Memory B cell (primary cell): ENCODE results near the gene MYL5.
A peak's percentile ranks its signal among the peaks of the same experiment; 100 is the strongest.
"Not testable (repeated sequence)": the region's sequence is repeated elsewhere in the genome, so short reads cannot be mapped to it uniquely, and the experiment has no call there.

Source experiments
- ATAC-seq: fragments of 150-1000 bp; cut with Tn5 transposase; 2 replicates; pipeline ENCODE4 v1.10.0; 2021; ENCODE audit warnings: low read depth, mild to moderate bottlenecking, moderate library complexity
- DNase-seq, 2 donors: peaks; one replicate each; pipeline ENCODE4 v3.0.0; 2022; ENCODE audit warnings: low spot score in 2 of 2
- H3K27ac Mint-ChIP-seq: one replicate; pipeline ENCODE4 v1.8.0; 2022; ENCODE audit warnings: mild to moderate bottlenecking, moderate library complexity, mixed read lengths
- H3K27me3 Mint-ChIP-seq: one replicate; pipeline ENCODE4 v1.8.0; 2022; ENCODE audit warnings: mixed read lengths
- H3K36me3 Mint-ChIP-seq: one replicate; pipeline ENCODE4 v1.8.0; 2022; ENCODE audit warnings: mild to moderate bottlenecking, mixed read lengths
- H3K4me1 Mint-ChIP-seq: one replicate; pipeline ENCODE4 v1.8.0; 2022; ENCODE audit warnings: mixed read lengths
- H3K4me3 Mint-ChIP-seq: one replicate; pipeline ENCODE4 v1.8.0; 2022; ENCODE audit warnings: mild to moderate bottlenecking, moderate library complexity, mixed read lengths
- H3K9me3 Mint-ChIP-seq: one replicate; pipeline ENCODE4 v1.8.0; 2022; ENCODE audit warnings: mixed read lengths

Gene MYL5

DNA sequence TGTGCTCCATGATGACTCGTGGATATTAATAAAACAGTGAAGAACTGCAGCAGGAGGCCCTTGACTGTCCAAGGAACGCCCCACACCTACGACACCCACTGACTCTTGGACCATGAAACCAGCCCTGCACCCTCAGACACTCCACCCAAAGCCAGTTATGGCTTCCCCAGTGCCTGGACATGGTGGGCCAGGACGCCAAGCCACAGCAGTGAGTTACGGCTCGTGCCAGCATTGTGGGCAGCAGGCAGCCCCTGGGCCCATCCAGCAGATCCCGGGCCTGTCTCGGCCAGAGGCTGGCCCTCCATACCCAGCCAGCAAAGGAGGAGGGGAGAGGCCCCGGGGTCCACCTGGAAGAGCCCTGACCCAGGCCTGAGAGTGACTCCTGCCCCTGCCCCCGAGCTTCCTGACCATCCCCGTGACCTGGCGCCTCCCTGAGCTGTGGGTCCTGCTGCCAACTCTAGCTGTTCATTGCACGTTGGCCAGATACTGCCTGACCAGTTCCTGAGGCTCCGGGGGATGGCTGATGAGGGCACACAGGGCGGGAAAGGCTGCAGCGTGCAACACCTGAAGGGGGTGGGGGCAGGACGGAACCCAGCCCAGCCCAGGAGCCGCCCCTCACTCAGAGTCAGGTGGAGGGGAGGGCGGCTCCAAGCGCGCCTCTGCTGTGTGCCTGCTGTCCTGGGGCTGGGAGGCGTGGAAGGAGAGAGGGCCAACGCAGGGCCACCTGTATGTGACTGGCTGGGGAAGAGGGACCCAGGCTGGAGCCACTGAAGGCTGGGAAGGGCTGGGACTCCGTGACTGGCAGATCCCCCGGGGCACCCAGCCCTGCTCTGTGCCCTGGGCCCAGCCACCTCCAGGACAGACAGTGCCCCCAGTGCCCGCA is 13.9 kb downstream of the MYL5 start:
- peak overlapping the region; percentile 29 for H3K4me3 Mint-ChIP-seq
- ATAC-seq (peak; percentile 6), DNase-seq (no peak)
- H3K27me3 Mint-ChIP-seq: peaks cover 9% of the 10 kb centered on the region
- H3K9me3 Mint-ChIP-seq: no peaks in the 10 kb centered on the region
- H3K36me3 Mint-ChIP-seq: no peaks in the 10 kb centered on the region
- peaks cover 5% of the 10 kb centered on the region for H3K4me1 Mint-ChIP-seq
- no peak overlapping the region for H3K27ac Mint-ChIP-seq

DNA sequence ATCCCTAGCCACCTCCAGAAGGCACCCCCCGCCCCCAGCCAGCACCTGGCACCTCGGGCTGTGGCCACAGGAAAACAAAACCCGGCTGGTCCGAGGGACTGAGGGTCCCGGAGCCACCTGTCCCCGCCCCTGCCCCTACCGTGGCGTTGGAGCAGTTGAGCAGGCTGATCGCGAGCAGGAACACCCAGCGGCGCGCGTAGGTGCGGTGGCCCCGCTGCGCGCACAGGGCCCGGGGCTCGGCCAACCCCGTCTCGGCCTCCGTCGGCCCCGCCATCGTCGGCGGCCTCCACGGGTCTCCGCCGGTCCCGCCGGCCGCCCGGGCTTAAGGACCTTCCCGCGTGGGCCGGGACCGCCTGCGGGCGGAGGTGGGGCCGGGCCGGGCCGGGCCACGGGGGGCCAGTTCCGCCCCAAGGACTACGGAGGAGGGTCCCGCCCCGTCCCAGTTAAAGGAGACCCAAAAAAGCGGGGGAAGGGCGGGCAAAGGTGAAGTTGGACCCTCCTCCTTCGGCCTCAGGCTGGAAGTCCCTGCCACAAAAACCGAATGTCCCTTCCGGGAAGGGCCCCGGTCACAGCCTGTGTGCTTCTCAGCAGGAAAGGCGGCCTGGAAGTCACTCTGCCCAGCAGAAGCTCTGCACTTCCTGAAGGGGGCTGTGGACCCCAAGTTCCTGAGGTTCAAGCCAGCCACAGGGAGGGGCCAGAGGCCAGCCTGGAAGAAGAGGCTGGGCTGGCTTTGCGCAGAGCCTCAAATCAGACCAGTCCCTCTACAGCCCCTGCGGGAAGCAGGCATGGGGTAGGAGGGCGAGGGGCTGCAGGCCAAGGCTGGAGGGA is 14.7 kb downstream of the MYL5 start, which contains the start of gene SLC49A3:
TSS of gene SLC49A3 (minus strand) at position 298 of the 828 bp plus-strand sequence. CDS start at position 274, 24 bp downstream.
- Mint-ChIP-seq H3K4me1 (peaks cover 2% of the 10 kb centered on the region), H3K4me3 (peak within 1 kb of the TSS; percentile 29), H3K27me3 (peaks cover 9% of the 10 kb centered on the region), H3K9me3 (no peaks in the 10 kb centered on the region), H3K36me3 (no peaks in the 10 kb centered on the region), H3K27ac (no peak within 1 kb of the TSS)
- DNase-seq (no peak), ATAC-seq (peak; percentile 47)

DNA sequence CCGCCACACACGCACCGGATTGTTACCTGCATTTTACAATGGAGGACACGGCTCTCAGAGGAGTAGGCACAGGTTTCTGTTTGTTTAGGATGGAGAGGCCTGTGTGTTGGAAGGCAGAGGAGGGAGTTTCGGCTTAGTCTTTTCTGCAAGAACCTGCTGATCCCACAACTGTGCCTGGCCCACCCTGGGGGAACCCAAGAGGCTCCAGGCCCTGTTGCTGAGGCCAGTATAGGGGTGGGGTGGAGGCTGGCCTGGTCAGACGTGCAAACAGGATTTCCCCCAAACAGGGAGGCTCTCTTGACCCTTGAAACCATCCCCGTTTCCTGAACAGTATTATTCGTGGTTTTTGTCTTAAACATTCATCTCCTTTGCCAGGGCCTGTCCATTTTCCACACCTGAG is 15.4 kb downstream of the MYL5 start:
- Mint-ChIP-seq H3K4me1 (peaks cover 2% of the 10 kb centered on the region), H3K36me3 (no peaks in the 10 kb centered on the region), H3K27ac (no peak overlapping the region), H3K9me3 (no peaks in the 10 kb centered on the region), H3K27me3 (peaks cover 9% of the 10 kb centered on the region), H3K4me3 (no peak overlapping the region)
- ATAC-seq (no peak), DNase-seq (no peak)

DNA sequence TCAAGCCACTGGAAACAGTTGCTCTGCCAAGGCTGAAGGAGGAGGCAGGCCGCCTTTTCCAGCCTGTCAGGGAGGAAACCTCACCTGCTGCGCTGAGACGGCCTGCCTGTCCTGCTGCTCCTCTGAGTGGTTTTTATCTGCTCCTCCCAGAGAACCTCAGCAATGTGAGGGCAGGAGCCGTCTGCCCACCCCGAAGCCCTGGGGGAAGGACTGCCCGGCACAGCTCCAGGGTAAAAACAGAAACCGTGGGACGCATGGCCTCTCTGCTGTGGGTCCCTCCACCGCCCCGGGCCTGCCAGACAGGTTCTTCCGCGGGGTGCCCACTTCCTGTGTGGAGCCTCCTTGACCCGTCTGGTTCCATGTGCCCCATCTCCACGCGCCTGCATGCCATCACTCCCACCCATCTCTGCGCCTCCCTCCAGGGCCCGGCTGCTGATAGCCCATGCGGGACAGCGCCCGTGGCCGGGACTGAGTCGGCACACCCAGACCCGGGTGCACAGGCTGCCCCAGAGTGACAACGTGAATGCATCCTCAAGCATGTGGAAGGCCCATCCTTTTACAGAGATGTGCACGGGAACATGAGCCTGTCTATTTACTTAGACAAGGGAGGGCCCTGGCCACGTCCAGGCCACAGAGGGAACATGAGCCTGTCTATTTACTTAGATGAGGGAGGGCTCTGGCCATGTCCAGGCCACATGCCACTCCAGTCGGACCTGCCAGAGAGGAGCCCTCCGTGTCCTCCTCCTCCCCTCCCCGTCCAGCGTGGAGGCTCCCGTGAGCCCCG is 18.6 kb downstream of the MYL5 start:
- H3K27ac Mint-ChIP-seq: no peak overlapping the region
- peaks cover 1% of the 10 kb centered on the region for H3K9me3 Mint-ChIP-seq
- DNase-seq: no peak

DNA sequence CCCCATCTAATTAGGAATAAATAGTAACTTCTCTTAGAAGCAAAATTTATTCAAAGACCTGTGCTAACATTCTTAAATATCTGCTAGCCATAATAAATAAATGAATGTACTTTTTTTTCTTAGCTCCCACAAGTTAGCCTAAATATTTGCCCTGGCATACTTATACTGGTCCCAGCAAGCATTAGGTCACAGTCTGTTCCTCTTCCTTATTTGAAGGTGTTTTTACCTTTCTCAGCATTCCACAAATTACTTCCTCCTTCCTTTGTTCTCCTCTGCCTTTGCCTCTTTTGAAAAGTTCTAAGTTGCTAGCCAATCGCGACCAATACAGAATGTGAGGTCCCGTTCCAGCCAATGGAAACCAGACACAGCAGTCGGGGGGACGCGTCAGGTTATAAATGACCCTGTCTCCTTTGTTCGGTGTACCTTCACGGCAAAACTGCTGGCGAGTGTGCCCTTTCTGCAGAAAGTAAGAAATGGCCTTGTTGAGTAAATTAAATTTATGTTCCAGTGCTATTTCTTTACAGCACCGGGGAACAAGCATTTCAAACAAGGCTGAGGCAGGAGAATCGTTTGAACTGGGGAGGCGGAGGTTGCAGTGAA is 20.1 kb downstream of the MYL5 start:
- H3K36me3 Mint-ChIP-seq, H3K9me3 Mint-ChIP-seq, H3K4me3 Mint-ChIP-seq, H3K27me3 Mint-ChIP-seq, DNase-seq, H3K27ac Mint-ChIP-seq, H3K4me1 Mint-ChIP-seq, ATAC-seq: not testable (repeated sequence)

More for the DNA sequence above, 18.6 kb downstream of the MYL5 start:
- Mint-ChIP-seq H3K27me3 (peaks cover 3% of the 10 kb centered on the region), H3K36me3 (peaks cover 1% of the 10 kb centered on the region), H3K4me1 (no peaks in the 10 kb centered on the region), H3K4me3 (no peak overlapping the region)
- no peak for ATAC-seq

DNA sequence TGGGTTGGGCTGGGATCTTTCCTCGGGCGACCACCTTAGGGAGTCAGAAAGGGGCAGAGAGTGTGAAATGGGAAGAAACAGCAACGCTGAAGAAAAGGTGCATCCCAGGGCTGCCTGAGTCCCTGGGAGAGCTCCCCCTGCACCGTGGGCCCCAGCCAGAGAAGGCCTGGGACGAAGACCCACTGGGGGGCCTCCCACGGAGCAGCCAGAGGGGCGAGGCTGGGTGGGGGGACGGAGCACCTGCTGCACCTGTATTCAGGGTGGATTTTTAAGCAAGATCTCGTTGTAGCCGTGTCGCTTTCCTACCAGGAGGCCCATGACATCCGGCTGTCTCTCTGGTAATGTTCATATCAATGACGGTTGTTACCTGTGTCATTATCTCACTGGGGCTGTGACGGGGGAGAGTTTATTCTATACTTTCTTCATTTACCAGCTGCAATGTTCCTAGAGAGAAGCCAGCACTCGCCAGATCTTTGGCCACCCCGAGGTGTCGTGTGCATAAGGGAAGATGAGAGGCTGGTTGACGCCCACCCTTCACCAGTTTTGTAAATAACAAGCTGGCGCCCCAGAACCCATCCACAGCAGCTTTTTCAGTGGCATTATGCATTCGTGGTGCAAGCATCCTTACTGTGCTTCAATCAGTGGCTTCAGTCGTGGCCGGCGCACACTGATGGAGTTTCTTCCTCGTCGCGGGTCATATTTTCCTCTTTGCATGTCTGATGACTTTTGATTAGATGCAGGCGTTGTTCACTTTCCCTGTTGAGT is 25.7 kb downstream of the MYL5 start:
- Mint-ChIP-seq H3K36me3 (peaks cover 4% of the 10 kb centered on the region), H3K4me1 (peaks cover 15% of the 10 kb centered on the region), H3K9me3 (peaks cover 1% of the 10 kb centered on the region), H3K27me3 (no peaks in the 10 kb centered on the region), H3K27ac (peak overlapping the region; percentile 89), H3K4me3 (no peak overlapping the region)
- no peak for DNase-seq
- ATAC-seq: no peak

DNA sequence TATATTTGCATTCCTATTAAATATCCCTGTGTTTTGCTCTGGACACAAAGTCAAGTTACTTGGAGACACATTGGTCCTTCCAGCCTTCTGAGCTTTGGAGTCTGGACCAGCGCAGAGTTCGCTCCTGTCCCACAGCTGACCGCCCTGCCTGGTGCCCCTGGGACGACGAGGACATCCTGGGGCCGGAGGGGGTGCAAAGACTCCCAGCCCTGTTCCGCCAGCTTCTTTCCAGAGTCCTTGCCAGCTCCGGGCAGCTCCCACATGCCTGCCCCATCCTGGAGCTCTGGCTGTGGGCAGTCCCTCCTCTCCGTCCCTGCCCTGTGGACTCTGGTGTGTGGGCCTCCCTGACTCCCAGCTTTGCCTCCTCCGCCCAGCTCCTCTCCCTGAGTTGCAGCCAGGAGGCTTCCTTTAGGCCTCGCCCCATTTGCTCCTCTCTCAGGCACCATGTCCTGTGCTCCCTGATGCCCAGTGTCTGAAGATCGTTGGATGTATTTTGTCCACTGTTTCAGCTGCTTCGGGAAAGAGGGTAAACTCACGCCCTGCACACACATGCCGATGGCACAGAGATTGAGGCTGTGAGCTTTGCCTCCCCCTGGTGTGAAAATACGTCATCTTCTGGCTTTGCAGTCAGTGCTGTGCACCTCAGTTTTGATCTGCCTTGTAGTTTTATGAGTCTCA is 26.4 kb downstream of the MYL5 start:
- Mint-ChIP-seq H3K4me3 (peak overlapping the region; percentile 24), H3K9me3 (peaks cover 1% of the 10 kb centered on the region)

DNA sequence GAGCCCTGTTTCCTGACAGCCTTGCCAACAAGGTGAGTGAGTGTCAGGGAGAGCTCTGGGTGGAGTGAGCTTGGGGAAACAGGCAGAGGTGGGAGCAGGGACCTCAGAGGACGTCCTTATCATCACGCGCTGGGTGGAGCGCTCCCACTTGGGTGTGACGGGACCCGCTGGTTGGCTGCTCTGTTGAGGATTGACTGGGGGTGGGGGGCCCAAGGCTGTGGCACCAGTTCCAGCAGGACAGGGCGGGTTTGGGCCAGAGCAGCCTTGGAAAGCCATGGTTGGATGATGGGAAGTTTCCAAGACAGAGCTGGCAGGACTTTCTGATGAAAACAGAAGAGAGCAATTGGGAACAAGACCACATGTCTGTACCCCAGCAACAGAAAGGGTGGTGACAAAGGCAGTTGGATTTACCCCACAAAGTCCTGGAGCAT is 28.3 kb downstream of the MYL5 start:
- Mint-ChIP-seq H3K9me3 (no peaks in the 10 kb centered on the region), H3K27me3 (no peaks in the 10 kb centered on the region), H3K36me3 (peaks cover 2% of the 10 kb centered on the region), H3K4me3 (no peak overlapping the region), H3K27ac (no peak overlapping the region), H3K4me1 (peaks cover 23% of the 10 kb centered on the region)
- no peak for DNase-seq
- no peak for ATAC-seq

More for the DNA sequence above, 26.4 kb downstream of the MYL5 start:
- Mint-ChIP-seq H3K27me3 (no peaks in the 10 kb centered on the region), H3K27ac (peak overlapping the region; percentile 68), H3K36me3 (peaks cover 4% of the 10 kb centered on the region), H3K4me1 (peaks cover 21% of the 10 kb centered on the region)
- ATAC-seq: no peak
- no peak for DNase-seq

DNA sequence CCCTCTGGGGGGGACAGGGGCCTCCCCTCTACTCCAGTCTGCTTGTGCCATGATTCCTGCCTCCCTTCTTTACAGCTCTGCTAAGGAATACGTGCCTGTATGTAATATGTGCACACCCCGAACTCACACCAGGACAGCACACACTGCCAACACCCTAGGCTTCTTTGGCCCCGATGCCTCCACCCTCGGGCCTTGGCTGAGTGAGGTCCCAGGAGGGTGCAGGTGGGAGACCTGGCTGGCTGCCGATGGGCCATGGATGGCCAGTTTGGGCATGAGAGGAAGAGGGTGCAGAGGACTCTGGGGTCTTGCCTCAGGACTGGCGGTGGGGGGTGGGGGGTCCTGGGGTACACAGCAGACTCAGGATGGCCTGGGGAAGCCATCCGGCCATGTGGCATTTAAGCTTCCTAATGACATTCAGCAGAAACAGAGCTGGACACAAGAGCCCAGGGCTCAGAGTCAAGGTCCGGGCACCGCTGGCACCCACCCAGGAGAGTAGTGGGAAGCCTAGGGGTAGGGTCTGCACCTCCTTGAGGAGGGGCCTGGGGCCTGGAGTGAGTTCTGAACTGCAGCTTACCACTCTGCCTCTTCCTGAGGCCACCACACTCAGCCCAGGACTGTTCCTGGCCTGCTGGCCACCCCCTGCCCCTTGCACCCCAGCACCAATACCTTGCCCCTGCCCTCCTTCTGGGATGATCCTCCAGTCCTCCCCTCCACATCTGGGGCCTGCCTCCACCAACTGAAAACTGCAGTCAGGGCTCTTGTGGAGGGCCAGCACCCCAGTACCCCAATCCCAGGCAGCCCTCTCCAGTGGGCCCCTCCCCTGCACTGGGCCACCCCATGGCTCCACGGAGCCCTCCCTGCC is 29.2 kb downstream of the MYL5 start:
- DNase-seq (no peak), ATAC-seq (no peak)
- no peaks in the 10 kb centered on the region for H3K27me3 Mint-ChIP-seq
- H3K27ac Mint-ChIP-seq: no peak overlapping the region
- H3K36me3 Mint-ChIP-seq: peaks cover 2% of the 10 kb centered on the region
- peaks cover 23% of the 10 kb centered on the region for H3K4me1 Mint-ChIP-seq
- no peaks in the 10 kb centered on the region for H3K9me3 Mint-ChIP-seq
- H3K4me3 Mint-ChIP-seq: no peak overlapping the region

DNA sequence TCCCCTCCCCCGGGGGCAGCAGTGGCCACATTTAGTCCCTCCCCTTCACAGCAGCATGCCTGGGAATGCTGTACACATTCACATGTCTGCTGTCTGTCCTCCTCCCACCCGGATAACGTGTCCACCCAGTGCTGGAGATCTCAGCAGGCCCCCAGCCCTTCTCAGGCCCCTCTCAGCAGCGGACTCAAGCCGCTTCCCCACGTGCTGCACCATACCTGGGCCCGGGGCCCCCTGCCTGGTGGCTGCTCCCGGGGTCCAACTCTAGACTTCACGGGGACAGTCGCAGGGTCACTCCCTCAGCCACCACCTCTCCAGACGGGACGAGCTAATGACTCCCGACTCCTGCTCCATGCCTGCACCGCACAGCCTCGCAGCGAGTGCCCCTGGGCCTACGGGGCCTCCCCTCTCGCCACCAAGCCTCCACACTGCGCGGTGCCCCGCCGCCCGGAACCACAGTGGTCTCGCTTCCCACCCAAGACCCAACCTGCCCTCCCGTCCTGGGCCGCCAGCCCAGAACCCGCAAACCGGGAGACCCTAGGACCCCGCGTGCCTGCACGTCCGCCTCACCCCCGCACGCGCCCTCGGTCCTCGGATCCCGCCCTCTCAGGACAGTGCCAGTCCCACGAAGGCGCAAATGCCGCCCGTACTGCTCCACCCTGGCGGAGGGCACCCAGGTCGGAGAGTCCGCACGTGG is 30.0 kb downstream of the MYL5 start:
- H3K4me1 Mint-ChIP-seq: peaks cover 25% of the 10 kb centered on the region
- no peaks in the 10 kb centered on the region for H3K27me3 Mint-ChIP-seq
- H3K36me3 Mint-ChIP-seq: no peaks in the 10 kb centered on the region
- DNase-seq: no peak
- H3K27ac Mint-ChIP-seq: no peak overlapping the region
- no peaks in the 10 kb centered on the region for H3K9me3 Mint-ChIP-seq
- H3K4me3 Mint-ChIP-seq: peak overlapping the region; percentile 90
- ATAC-seq: no peak

DNA sequence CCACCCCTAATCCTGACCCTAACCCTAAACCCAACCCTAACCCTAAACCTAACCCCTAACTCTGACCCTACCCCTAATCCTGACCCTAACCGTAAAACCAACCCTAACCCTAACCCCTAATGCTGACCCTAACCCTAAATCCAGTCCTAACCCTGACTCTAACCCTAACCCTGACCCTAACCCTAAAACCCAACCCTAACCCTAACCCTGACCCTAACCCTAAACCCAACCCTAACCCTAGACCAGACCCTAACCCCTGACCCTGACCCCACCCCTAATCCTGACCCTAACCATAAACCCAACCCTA is 30.6 kb downstream of the MYL5 start:
- Mint-ChIP-seq H3K27me3 (no peaks in the 10 kb centered on the region), H3K4me3 (peak overlapping the region; percentile 90), H3K27ac (peak overlapping the region; percentile 75), H3K36me3 (peaks cover 2% of the 10 kb centered on the region), H3K4me1 (peaks cover 28% of the 10 kb centered on the region), H3K9me3 (no peaks in the 10 kb centered on the region)
- DNase-seq: no peak
- no peak for ATAC-seq
